GM12864 (cell line): ENCODE results near the gene MTG2.

Experiments
- DNase-seq: peaks from one replicate; pipeline ENCODE4 v3.0.0-alpha.2; 2011; ENCODE audit warnings: low read depth
- H3K4me3 ChIP-seq: 2 replicates; pipeline ENCODE4 v1.5.1; 2011; ENCODE audit warnings: mild to moderate bottlenecking, low read depth, low read length, control low read depth
- CTCF ChIP-seq: IDR thresholded peaks from 2 replicates; pipeline ENCODE4 v1.5.1; 2011; ENCODE audit warnings: low read depth, mild to moderate bottlenecking, moderate library complexity, low read length, control low read depth, inconsistent platforms; ENCODE audit errors: missing control alignments

The MTG2 gene

GRCh38 chr20:62136283-62137091 lies 46.3 kb upstream of the MTG2 start:
- H3K4me3 ChIP-seq, result no peak overlapping the region
- TF ChIP-seq CTCF, result peak; percentile 71
- DNase-seq, result no peak

- no peak overlapping the region for H3K4me3 ChIP-seq
- no peak for DNase-seq
- TF ChIP-seq CTCF, result no peak
Observed at GRCh38 chr20:62137092-62137384, 45.8 kb upstream of the MTG2 start.

GRCh38 chr20:62137478-62138203 lies 45.2 kb upstream of the MTG2 start:
- no peak for TF ChIP-seq CTCF
- H3K4me3 ChIP-seq, result no peak overlapping the region
- no peak for DNase-seq

- no peak for DNase-seq
- no peak for TF ChIP-seq CTCF
- no peak overlapping the region for H3K4me3 ChIP-seq
Observed at GRCh38 chr20:62138204-62138543, 44.7 kb upstream of the MTG2 start.

- no peak overlapping the region for H3K4me3 ChIP-seq
- no peak for DNase-seq
- no peak for TF ChIP-seq CTCF
Observed at GRCh38 chr20:62138912-62139311, 43.9 kb upstream of the MTG2 start.

GRCh38 chr20:62139636-62140035 lies 43.2 kb upstream of the MTG2 start:
- DNase-seq, result no peak
- TF ChIP-seq CTCF, result no peak
- H3K4me3 ChIP-seq, result no peak overlapping the region

GRCh38 chr20:62141043-62141396 lies 41.8 kb upstream of the MTG2 start:
- H3K4me3 ChIP-seq, result peak overlapping the region; percentile 78
- no peak for DNase-seq
- TF ChIP-seq CTCF, result no peak
